GM23248 (cell line): Measurements from ENCODE around the gene SLC4A4. TPM values are rescaled to one million over a fixed set of nuclear protein-coding genes. Genes with fewer than 3 reads are reported as not detected.

ENCODE experiments used
- DNase-seq: peaks from one replicate; pipeline ENCODE4 v3.0.0-alpha.2; 2015
- H2AFZ ChIP-seq: fragments of 200-600 bp; sonication (generic); 2 replicates; pipeline ENCODE4 v1.6.1; 2016; ENCODE audit warnings: antibody characterized with exemption
- H3F3A ChIP-seq: fragments of 200-600 bp; sonication (generic); 2 replicates; pipeline ENCODE4 v1.6.1; 2016; ENCODE audit warnings: mild to moderate bottlenecking, antibody characterized with exemption, mixed run types; ENCODE audit not compliant: insufficient read depth
- H3K27ac ChIP-seq: fragments of 200-600 bp; sonication (generic); 2 replicates; pipeline ENCODE4 v1.5.1; 2016; ENCODE audit warnings: mild to moderate bottlenecking
- H3K27me3 ChIP-seq: fragments of 200-600 bp; sonication (generic); replicated peaks from 2 replicates; pipeline ENCODE4 v1.6.1; 2016; ENCODE audit warnings: mild to moderate bottlenecking; ENCODE audit not compliant: insufficient read depth
- H3K36me3 ChIP-seq: fragments of 200-600 bp; sonication (generic); 2 replicates; pipeline ENCODE4 v1.6.1; 2016; ENCODE audit warnings: low read depth, mild to moderate bottlenecking
- H3K4me1 ChIP-seq: fragments of 200-600 bp; sonication (generic); 2 replicates; pipeline ENCODE4 v1.6.1; 2016; ENCODE audit warnings: mild to moderate bottlenecking; ENCODE audit not compliant: insufficient read depth
- H3K4me2 ChIP-seq: fragments of 200-600 bp; sonication (generic); one replicate; pipeline ENCODE4 v1.6.1; 2016; ENCODE audit warnings: mild to moderate bottlenecking; ENCODE audit not compliant: unreplicated experiment
- H3K4me3 ChIP-seq: fragments of 200-600 bp; sonication (generic); 2 replicates; pipeline ENCODE4 v1.5.1; 2016; ENCODE audit warnings: mild to moderate bottlenecking
- H3K79me2 ChIP-seq: fragments of 200-600 bp; sonication (generic); 2 replicates; pipeline ENCODE4 v1.6.1; 2016; ENCODE audit warnings: mild to moderate bottlenecking; ENCODE audit not compliant: insufficient read depth
- H3K9ac ChIP-seq: fragments of 200-600 bp; sonication (generic); 2 replicates; pipeline ENCODE4 v1.6.1; 2016; ENCODE audit warnings: mild to moderate bottlenecking
- H3K9me2 ChIP-seq: fragments of 200-600 bp; sonication (generic); 2 replicates; pipeline ENCODE4 v1.6.1; 2016; ENCODE audit warnings: mixed run types, mild to moderate bottlenecking, moderate library complexity; ENCODE audit not compliant: insufficient read depth
- H3K9me3 ChIP-seq: fragments of 200-600 bp; sonication (generic); one replicate; pipeline ENCODE4 v1.6.1; 2017; ENCODE audit warnings: low read depth
- H4K20me1 ChIP-seq: fragments of 200-600 bp; sonication (generic); 2 replicates; pipeline ENCODE4 v1.6.0; 2016; ENCODE audit not compliant: insufficient read depth
- EZH2 ChIP-seq: fragments of 200-600 bp; sonication (generic); IDR thresholded peaks from 2 replicates; pipeline ENCODE4 v1.6.1; 2018; ENCODE audit warnings: antibody characterized with exemption, mild to moderate bottlenecking; ENCODE audit not compliant: insufficient read depth, poor library complexity, severe bottlenecking
- EZH2phosphoT487 ChIP-seq: fragments of 200-600 bp; sonication (generic); IDR thresholded peaks from 2 replicates; pipeline ENCODE4 v1.6.1; 2018; ENCODE audit warnings: antibody characterized with exemption, moderate library complexity, mild to moderate bottlenecking, low read depth; ENCODE audit not compliant: insufficient read depth
- WGBS, 2 experiments: methylation state at CpG; one replicate each; pipeline ENCODE4 v1.1.6; 2015 to 2017; ENCODE audit warnings: low lambda C conversion rate in 2 of 2, low coverage in 1 of 2; ENCODE audit errors: missing lambda C conversion rate in 2 of 2; 5-methylcytosine and 5-hydroxymethylcytosine counted together
- in situ Hi-C: fragments of 300-500 bp; cut with MboI; formaldehyde crosslinking; loops from 2 replicates; pipeline ENCODE4 v1.15.0; 2020
- polyA plus RNA-seq: library from polyadenylated mRNA; unstranded; fragments of >200 nt; fragmentation: Nextera tagmentation; extraction: Ambion mirVana; gene quantifications from 2 replicates; pipeline ENCODE4 v1.2.1, GENCODE V29; 2016
- total RNA-seq: library from RNA; depleted of rRNA; stranded (reverse); fragments of >200 nt; shearing (Covaris generic); gene quantifications from 2 replicates; pipeline ENCODE4 v1.2.3, GENCODE V29; 2014

Gene SLC4A4
- total and polyA plus RNA-seq, 2 experiments from 2014 or later: 7.2 to 11.5 TPM

- Histone ChIP-seq H3F3A (no peaks in the 10 kb centered on the region), H3K9ac (no peak overlapping the region), H3K9me2 (no peaks in the 10 kb centered on the region), H3K9me3 (no peaks in the 10 kb centered on the region), H4K20me1 (no peaks in the 10 kb centered on the region), H3K36me3 (peaks cover 7% of the 10 kb centered on the region; the same call in 1 of the 2 replicates), H3K27me3 (no peaks in the 10 kb centered on the region), H2AFZ (no peak overlapping the region), H3K4me3 (no peak overlapping the region), H3K4me2 (no peak overlapping the region), H3K79me2 (no peaks in the 10 kb centered on the region), H3K27ac (no peak overlapping the region), H3K4me1 (no peaks in the 10 kb centered on the region)
- in situ Hi-C loops: no loop called here
- DNase-seq: no peak
- 94 to 96% methylated on average over 6 of the region's 6 CpGs for WGBS, 2 experiments
- no peak for TF ChIP-seq EZH2
- no peak for TF ChIP-seq EZH2phosphoT487
These were observed 198.8 kb downstream of the SLC4A4 start for GRCh38 chr4:71537551-71538065.

- no peak overlapping the region for H3K9ac ChIP-seq
- H3K79me2 ChIP-seq: no peaks in the 10 kb centered on the region
- H3K4me3 ChIP-seq: no peak overlapping the region
- TF ChIP-seq EZH2phosphoT487 (no peak), EZH2 (no peak)
- H3K27me3 ChIP-seq: no peaks in the 10 kb centered on the region
- WGBS, 2 experiments: 92 to 96% methylated on average over 2 of the region's 2 CpGs
- peaks cover 7% of the 10 kb centered on the region; the same call in 1 of the 2 replicates for H3K36me3 ChIP-seq
- no peaks in the 10 kb centered on the region for H3K9me3 ChIP-seq
- H3K27ac ChIP-seq: no peak overlapping the region
- H3K4me2 ChIP-seq: no peak overlapping the region
- H3K9me2 ChIP-seq: no peaks in the 10 kb centered on the region
- H2AFZ ChIP-seq: no peak overlapping the region
- no peaks in the 10 kb centered on the region for H3F3A ChIP-seq
- in situ Hi-C loops: no loop called here
- no peak for DNase-seq
- H3K4me1 ChIP-seq: no peaks in the 10 kb centered on the region
- H4K20me1 ChIP-seq: no peaks in the 10 kb centered on the region
These were observed 199.7 kb downstream of the SLC4A4 start for GRCh38 chr4:71538528-71538927.

- H3K4me1 ChIP-seq: no peaks in the 10 kb centered on the region
- H3K9me3 ChIP-seq: no peaks in the 10 kb centered on the region
- H3K27me3 ChIP-seq: no peaks in the 10 kb centered on the region
- H3K4me2 ChIP-seq: no peak overlapping the region
- H3F3A ChIP-seq: no peaks in the 10 kb centered on the region; the same call in 1 of the 2 replicates
- no peak overlapping the region for H2AFZ ChIP-seq
- H3K36me3 ChIP-seq: no peaks in the 10 kb centered on the region
- H3K9ac ChIP-seq: no peak overlapping the region
- no peak overlapping the region for H3K4me3 ChIP-seq
- 62% methylated on average over 4 of the region's 4 CpGs for WGBS, 2 experiments
- no peaks in the 10 kb centered on the region for H3K79me2 ChIP-seq
- DNase-seq: peak; percentile 13
- H4K20me1 ChIP-seq: no peaks in the 10 kb centered on the region
- TF ChIP-seq EZH2phosphoT487 (no peak), EZH2 (no peak)
- no peak overlapping the region for H3K27ac ChIP-seq
- H3K9me2 ChIP-seq: no peaks in the 10 kb centered on the region
- in situ Hi-C loops: no loop called here
These were observed 202.0 kb downstream of the SLC4A4 start for GRCh38 chr4:71540749-71541269.

GRCh38 chr4:71541541-71541940 lies 202.7 kb downstream of the SLC4A4 start:
- in situ Hi-C loops: no loop called here

More at GRCh38 chr4:71541541-71541940, 202.7 kb downstream of the SLC4A4 start:
- H3K4me1 ChIP-seq: no peaks in the 10 kb centered on the region
- no peaks in the 10 kb centered on the region for H3K79me2 ChIP-seq
- 98 to 100% methylated on average over 2 of the region's 2 CpGs for WGBS, 2 experiments
- TF ChIP-seq EZH2phosphoT487 (no peak), EZH2 (no peak)
- H3K36me3 ChIP-seq: no peaks in the 10 kb centered on the region
- no peaks in the 10 kb centered on the region for H3K27me3 ChIP-seq
- H3K27ac ChIP-seq: no peak overlapping the region
- no peaks in the 10 kb centered on the region; the same call in 1 of the 2 replicates for H3F3A ChIP-seq
- H3K4me3 ChIP-seq: no peak overlapping the region
- H2AFZ ChIP-seq: no peak overlapping the region
- H3K4me2 ChIP-seq: no peak overlapping the region
- no peak overlapping the region for H3K9ac ChIP-seq
- DNase-seq: no peak
- H4K20me1 ChIP-seq: no peaks in the 10 kb centered on the region
- no peaks in the 10 kb centered on the region for H3K9me2 ChIP-seq
- H3K9me3 ChIP-seq: no peaks in the 10 kb centered on the region
